NCI-H748 (cell line): ENCODE data around the gene TNPO3.
"Not testable (repeated sequence)": the region's sequence is repeated elsewhere in the genome, so short reads cannot be mapped to it uniquely, and the experiment has no call there.

ENCODE experiments used
- DNase-seq: peaks from one replicate; lab custom pipeline; 2025; ENCODE audit not compliant: unreplicated experiment; lab: John Stamatoyannopoulos, UW

Gene TNPO3

GRCh38 chr7:129017933-129018538, 36.9 kb downstream of the TNPO3 start:
- no peak for DNase-seq

GRCh38 chr7:129017264-129017663, 37.6 kb downstream of the TNPO3 start:
- DNase-seq = no peak

- DNase-seq = no peak
Measured at GRCh38 chr7:129014501-129015101, 40.3 kb downstream of the TNPO3 start.

GRCh38 chr7:129013048-129013724, 41.7 kb downstream of the TNPO3 start:
- no peak for DNase-seq

- DNase-seq = no peak
Measured at GRCh38 chr7:129012641-129013040, 42.3 kb downstream of the TNPO3 start.

GRCh38 chr7:129010075-129010474, 44.8 kb downstream of the TNPO3 start:
- DNase-seq = no peak

GRCh38 chr7:129009437-129009836, 45.5 kb downstream of the TNPO3 start:
- DNase-seq = no peak

GRCh38 chr7:129008645-129009414, 46.1 kb downstream of the TNPO3 start:
- DNase-seq = no peak

- DNase-seq = no peak
Measured at GRCh38 chr7:129007572-129007971, 47.3 kb downstream of the TNPO3 start.

GRCh38 chr7:129006636-129007414, 48.1 kb downstream of the TNPO3 start:
- DNase-seq = no peak

GRCh38 chr7:129005186-129005585, 49.7 kb downstream of the TNPO3 start:
- no peak for DNase-seq

GRCh38 chr7:128997181-128997580, 57.7 kb downstream of the TNPO3 start:
- DNase-seq = no peak

- not testable (repeated sequence) for DNase-seq
Measured at GRCh38 chr7:128994560-128994959, 60.4 kb downstream of the TNPO3 start.

- no peak for DNase-seq
Measured at GRCh38 chr7:128993419-128993818, 61.5 kb downstream of the TNPO3 start.

- DNase-seq = no peak
Measured at GRCh38 chr7:128989961-128990360, 65.0 kb downstream of the TNPO3 start.

- no peak for DNase-seq
Measured at GRCh38 chr7:128988372-128988771, 66.5 kb downstream of the TNPO3 start.

GRCh38 chr7:128986609-128987008, 68.3 kb downstream of the TNPO3 start:
- DNase-seq = no peak

GRCh38 chr7:128985660-128986059, 69.3 kb downstream of the TNPO3 start:
- DNase-seq = no peak

GRCh38 chr7:128982105-128982504, 72.8 kb downstream of the TNPO3 start:
- DNase-seq = no peak

GRCh38 chr7:128974241-128974934, 80.5 kb downstream of the TNPO3 start:
- no peak for DNase-seq
